OCI-LY3 (cell line): ENCODE results near the gene GAA.

Experiments
- EZH2phosphoT487 ChIP-seq: fragments of 200-600 bp; shearing (Covaris generic); IDR thresholded peaks from 2 replicates; pipeline ENCODE4 v1.6.1; 2018; ENCODE audit warnings: antibody characterized with exemption, mixed run types, low read depth
- TF ChIP-seq, protein P1 (sequence below): fragments of 200-600, 300-600 bp; sonication (generic); IDR thresholded peaks from 2 replicates; pipeline ENCODE4 v1.5.1; 2014; ENCODE audit warnings: antibody characterized with exemption, low read length, low read depth

- TF ChIP-seq, protein P1, sequence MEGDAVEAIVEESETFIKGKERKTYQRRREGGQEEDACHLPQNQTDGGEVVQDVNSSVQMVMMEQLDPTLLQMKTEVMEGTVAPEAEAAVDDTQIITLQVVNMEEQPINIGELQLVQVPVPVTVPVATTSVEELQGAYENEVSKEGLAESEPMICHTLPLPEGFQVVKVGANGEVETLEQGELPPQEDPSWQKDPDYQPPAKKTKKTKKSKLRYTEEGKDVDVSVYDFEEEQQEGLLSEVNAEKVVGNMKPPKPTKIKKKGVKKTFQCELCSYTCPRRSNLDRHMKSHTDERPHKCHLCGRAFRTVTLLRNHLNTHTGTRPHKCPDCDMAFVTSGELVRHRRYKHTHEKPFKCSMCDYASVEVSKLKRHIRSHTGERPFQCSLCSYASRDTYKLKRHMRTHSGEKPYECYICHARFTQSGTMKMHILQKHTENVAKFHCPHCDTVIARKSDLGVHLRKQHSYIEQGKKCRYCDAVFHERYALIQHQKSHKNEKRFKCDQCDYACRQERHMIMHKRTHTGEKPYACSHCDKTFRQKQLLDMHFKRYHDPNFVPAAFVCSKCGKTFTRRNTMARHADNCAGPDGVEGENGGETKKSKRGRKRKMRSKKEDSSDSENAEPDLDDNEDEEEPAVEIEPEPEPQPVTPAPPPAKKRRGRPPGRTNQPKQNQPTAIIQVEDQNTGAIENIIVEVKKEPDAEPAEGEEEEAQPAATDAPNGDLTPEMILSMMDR = peak; percentile 72
- no peak for TF ChIP-seq EZH2phosphoT487
These were observed 18.8 kb upstream of the GAA start for GRCh38 chr17:80082403-80083135.
